GM19239 (cell line): Measurements from ENCODE around the gene NLGN3.
"Not testable (repeated sequence)": the region's sequence is repeated elsewhere in the genome, so short reads cannot be mapped to it uniquely, and the experiment has no call there.

Source experiments
- DNase-seq: peaks from one replicate; pipeline ENCODE4 v3.0.0; 2011; ENCODE audit warnings: low spot score; ENCODE audit not compliant: insufficient read length
- FAIRE-seq: peaks from 2 replicates; lab custom pipeline; 2011; peaks lifted over from hg19 to GRCh38; lab: Jason Lieb, UNC

The NLGN3 gene

GRCh38 chrX:71167031-71167781 is 22.6 kb downstream of the NLGN3 start:
- no peak for DNase-seq
- no peak for FAIRE-seq

DNA sequence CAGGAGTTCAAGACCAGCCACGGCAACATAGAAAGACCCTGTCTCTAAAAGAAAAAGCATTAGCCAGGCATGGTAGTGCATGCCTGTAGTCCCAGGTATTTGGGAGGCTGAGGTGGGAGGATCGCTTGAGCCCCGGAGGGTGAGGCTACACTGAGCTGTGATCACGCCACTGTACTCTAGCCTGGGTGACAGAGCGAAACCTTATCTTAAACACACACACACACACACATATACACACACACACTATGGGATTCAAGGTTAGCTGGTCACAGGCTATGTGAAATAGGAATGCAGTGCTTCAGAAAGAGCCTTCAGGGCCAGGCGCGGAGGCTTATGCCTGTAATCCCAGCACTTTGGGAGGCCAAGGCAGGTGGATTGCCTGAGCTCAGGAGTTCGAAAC is 23.5 kb downstream of the NLGN3 start:
- FAIRE-seq (no peak), DNase-seq (no peak)

DNA sequence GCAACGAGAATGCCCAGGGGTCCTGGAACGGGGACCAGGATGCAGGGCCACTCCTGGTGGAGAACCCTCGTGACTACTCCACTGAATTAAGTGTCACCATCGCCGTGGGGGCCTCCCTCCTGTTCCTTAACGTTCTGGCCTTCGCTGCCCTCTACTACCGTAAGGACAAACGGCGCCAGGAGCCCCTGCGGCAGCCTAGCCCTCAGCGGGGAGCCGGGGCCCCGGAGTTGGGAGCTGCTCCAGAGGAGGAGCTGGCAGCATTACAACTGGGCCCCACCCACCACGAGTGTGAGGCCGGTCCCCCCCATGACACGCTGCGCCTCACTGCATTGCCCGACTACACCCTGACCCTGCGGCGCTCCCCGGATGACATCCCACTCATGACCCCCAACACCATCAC is 24.9 kb downstream of the NLGN3 start:
- DNase-seq (no peak), FAIRE-seq (no peak)

GRCh38 chrX:71170660-71171059 is 26.0 kb downstream of the NLGN3 start:
- DNase-seq (no peak), FAIRE-seq (no peak)

DNA sequence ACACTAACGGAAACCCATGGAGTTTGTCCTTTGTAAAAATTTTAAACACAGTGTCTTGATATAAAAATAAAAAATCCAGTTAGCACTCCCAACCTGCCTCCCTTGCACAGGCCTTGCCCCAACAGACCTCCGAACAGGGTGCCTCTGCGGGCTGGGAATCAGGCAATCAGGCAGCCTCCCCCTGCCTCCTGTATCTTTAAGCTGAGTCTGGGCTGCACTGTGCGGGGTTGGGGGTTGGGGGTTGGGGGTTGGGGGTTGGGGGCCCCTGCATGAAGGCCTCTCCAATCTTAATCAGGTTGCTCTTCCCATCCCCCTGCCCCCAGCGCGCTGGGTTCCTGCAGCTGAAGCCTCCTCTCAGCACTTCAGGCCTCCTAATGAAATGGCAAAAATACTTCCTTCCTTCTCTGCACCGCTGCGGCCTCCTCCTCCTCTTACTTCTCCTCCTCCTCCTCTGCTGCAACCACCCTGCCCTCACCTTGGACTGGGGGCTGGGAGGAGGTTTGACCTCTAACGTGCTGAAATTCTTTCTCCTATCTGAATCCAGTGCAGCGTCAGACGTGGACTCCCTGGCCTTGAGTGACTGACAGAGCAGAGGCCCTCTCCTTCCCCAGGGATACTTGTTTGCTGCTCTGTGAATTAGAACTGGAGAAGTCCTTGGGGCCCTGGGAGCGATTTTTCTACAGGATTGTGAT is 26.6 kb downstream of the NLGN3 start:
- FAIRE-seq: no peak
- no peak for DNase-seq

DNA sequence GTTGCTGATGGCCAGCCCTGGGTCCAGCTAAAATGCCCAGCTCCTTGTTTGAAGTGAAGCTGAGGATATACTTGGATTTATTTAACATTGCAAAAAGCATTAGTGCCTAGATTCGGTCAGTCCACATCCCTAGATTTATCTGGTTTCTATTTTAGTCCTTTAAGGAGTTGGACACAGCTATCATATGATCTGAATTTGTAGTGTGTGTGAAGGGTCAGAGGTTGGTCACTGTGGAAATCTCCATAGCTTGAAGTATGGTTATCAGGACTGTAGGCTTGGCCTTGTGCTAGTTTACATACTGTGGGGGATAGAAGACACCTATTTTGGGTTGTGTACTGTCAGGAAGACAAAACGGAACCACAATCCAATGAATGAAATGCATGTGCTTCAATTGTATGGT is 28.8 kb downstream of the NLGN3 start:
- FAIRE-seq: no peak

GRCh38 chrX:71174795-71175194 is 30.2 kb downstream of the NLGN3 start:
- no peak for DNase-seq
- no peak for FAIRE-seq

More for the DNA sequence above, 28.8 kb downstream of the NLGN3 start:
- DNase-seq: no peak

GRCh38 chrX:71175531-71175930 is 30.9 kb downstream of the NLGN3 start:
- DNase-seq (no peak), FAIRE-seq (no peak)

GRCh38 chrX:71177327-71177726 is 32.7 kb downstream of the NLGN3 start:
- FAIRE-seq (no peak), DNase-seq (no peak)

DNA sequence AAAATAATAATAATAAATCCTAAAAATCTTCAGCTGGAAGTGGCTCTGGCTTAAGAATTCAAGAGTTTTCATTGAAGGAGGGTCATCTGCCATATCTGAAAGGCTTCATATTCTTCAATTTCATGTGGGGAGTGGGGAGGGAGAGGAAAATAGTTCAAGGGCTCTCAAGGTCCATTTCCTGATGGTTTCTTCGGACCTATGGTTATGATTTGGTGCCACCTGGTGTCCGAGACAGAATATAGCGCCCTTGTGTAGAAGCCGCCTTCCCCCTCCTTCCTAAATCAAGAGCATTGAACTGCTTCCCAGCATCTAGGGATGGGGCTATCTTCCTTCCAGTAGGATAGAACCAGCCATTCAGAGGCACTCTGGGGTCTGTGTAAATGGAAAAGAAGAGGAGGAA is 34.3 kb downstream of the NLGN3 start:
- FAIRE-seq (peak; percentile 84), DNase-seq (no peak)

GRCh38 chrX:71180579-71181265 is 36.1 kb downstream of the NLGN3 start:
- not testable (repeated sequence) for FAIRE-seq, DNase-seq

GRCh38 chrX:71181558-71181909 is 36.9 kb downstream of the NLGN3 start:
- DNase-seq: no peak
- no peak for FAIRE-seq

GRCh38 chrX:71181910-71182799 is 37.5 kb downstream of the NLGN3 start:
- FAIRE-seq: peak; percentile 99
- peak; percentile 29 for DNase-seq

DNA sequence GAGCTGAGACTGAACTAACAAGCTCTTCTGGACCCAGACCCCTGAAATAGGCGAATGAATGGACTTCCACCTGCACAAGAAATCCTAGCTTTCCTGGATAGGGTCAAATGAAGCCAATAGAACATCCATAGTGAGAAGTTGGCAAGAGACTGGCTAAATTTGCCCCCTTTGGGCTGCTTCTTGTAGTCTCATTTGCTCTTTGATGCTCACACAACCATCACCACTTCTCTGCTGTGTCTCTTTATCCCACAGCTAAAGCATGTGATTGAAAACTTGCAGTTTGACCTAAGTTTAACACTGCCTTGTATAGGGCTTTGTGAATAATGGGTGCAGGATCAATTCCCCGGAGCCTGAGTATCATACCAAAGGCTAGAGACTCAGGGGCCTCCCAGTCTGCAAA is 38.2 kb downstream of the NLGN3 start:
- DNase-seq: no peak
- FAIRE-seq: no peak

GRCh38 chrX:71183341-71183740 is 38.7 kb downstream of the NLGN3 start:
- no peak for FAIRE-seq

GRCh38 chrX:71184092-71184491 is 39.5 kb downstream of the NLGN3 start:
- FAIRE-seq: no peak

More at GRCh38 chrX:71183341-71183740, 38.7 kb downstream of the NLGN3 start:
- no peak for DNase-seq

DNA sequence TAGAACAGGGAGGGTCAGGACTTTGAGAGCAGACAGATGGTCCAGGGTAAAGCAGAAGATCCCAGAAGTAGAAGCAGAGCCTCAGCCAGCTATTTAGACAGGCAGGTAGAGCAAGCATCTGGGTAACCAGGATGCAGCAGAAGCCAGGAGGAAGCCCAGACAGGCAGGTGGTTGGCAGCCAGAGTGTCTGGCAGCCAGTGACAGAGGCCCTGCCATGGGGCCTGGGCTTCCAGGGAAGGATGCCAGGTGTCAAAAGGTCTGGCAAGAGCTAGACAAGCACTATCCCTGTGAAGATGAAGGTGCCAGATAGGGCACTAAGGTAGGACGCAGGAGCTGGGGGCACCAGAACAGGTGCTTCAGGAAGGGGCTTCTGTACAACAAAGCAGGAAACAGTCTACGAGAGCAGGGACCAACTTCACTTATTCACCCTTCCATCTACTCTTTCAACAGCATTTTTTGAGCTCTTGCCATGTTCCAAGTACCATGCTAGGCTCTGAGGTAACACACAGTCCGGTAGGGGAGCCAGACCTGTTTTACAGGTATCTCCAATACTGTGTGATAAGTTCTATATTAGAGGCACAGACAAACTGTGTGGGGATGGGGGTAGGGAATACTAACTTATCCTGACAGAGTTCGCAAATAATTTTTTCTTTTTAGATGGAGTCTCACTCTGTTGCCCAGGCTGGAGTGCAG is 40.3 kb downstream of the NLGN3 start:
- no peak for FAIRE-seq
- no peak for DNase-seq

More at GRCh38 chrX:71184092-71184491, 39.5 kb downstream of the NLGN3 start:
- DNase-seq: no peak

DNA sequence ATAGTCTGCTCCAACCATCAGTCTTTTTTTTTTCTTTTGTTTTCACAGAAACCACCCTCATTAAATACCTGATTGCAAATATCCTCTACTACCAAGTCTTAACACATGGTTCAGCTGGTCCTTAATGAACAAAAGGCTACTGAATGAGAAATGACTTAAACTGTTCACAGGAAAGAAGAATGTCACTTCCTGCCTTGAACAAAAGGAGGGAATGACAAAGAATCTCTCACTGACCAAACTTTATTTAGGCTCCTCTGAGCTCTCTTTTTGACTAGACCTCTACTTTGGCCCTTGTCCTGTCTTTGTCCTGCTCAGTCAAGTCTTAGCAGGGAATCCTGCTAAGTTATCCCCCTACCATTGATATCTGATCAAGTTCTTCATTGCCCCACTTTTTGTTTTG is 46.6 kb downstream of the NLGN3 start:
- FAIRE-seq: no peak
- no peak for DNase-seq

DNA sequence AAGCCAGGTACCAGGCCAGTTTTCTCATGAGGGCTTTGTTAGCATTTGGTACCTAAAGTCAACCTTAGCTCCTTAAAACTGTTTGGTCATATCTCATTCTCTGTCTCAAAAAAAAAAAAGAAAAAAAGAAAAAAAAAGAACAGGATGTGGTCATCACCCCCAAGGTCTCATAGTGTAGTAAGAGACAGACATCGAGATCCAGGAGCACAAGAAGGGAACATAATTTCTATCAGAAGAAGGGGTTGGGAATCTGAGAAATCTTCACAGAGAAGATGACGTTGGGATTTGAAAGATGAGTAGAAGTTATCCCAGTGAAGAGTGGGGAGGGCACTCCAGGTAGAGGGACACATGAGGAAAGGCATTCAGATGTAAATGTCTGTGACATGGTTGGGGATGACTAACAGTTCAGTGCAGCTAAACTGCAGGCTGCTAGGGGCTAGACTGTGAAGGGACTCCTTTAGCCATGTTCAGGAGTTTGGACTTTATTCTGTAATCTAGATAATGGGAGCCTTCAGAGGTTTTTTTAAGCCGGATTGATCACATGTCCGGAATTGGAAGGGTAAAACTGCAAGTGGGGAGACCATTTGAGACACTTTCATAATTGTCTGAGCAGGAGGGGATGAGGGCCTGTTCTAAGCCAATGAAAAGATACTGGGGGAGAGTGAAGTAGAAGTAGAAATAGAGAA is 51.5 kb downstream of the NLGN3 start:
- FAIRE-seq (peak; percentile 89), DNase-seq (no peak)
